HepG2 (cell line): ENCODE results near the gene FOXK2. TPM values are rescaled to one million over a fixed set of nuclear protein-coding genes. Genes with fewer than 3 reads are reported as not detected.

Experiments used
- ATF5 ChIP-seq: sonication (generic); formaldehyde crosslinking; IDR thresholded peaks from 2 replicates; pipeline ENCODE4 v1.4.0; 2020; ENCODE audit warnings: mild to moderate bottlenecking, low read depth, missing genetic modification reagents
- DNMT1 ChIP-seq: sonication (generic); formaldehyde crosslinking; IDR thresholded peaks from 2 replicates; pipeline ENCODE4 v1.5.1; 2020; ENCODE audit warnings: mild to moderate bottlenecking, missing genetic modification reagents
- FOXA1 ChIP-seq, 2 experiments: fragments of 450-650 bp in 1 of 2; sonication (generic) in 1 of 2; formaldehyde crosslinking in 1 of 2; IDR thresholded peaks; 2 replicates each; pipeline versions ENCODE4 v1.4.0 to v1.6.1; 2016 to 2020; ENCODE audit warnings: missing genetic modification reagents in 1 of 2
- FOXA3 ChIP-seq: IDR thresholded peaks from 2 replicates; pipeline ENCODE4 v1.6.1; 2016; ENCODE audit warnings: missing genetic modification reagents, missing compliant biosample characterization
- GMEB2 ChIP-seq: IDR thresholded peaks from 2 replicates; pipeline ENCODE4 v1.6.1; 2016; ENCODE audit warnings: missing biosample characterization, missing genetic modification reagents, low read depth
- POLR2AphosphoS5 ChIP-seq: IDR thresholded peaks from 2 replicates; pipeline ENCODE4 v1.6.1; 2012; ENCODE audit warnings: low read depth, low read length
- REST ChIP-seq, 2 experiments: IDR thresholded peaks; 2 replicates each; pipeline ENCODE4 v1.6.1; 2011 to 2012; ENCODE audit warnings: low read length in 2 of 2, borderline replicate concordance in 1 of 2, low read depth in 1 of 2, mild to moderate bottlenecking in 1 of 2, moderate library complexity in 1 of 2
- SMAD9 ChIP-seq: sonication (generic); formaldehyde crosslinking; IDR thresholded peaks from 2 replicates; pipeline ENCODE4 v1.5.1; 2020; ENCODE audit warnings: mild to moderate bottlenecking, missing genetic modification reagents
- SOX5 ChIP-seq: IDR thresholded peaks from 2 replicates; pipeline ENCODE4 v1.6.1; 2016; ENCODE audit warnings: borderline replicate concordance
- TCF7 ChIP-seq: sonication (generic); IDR thresholded peaks from 2 replicates; pipeline ENCODE4 v1.6.1; 2016; ENCODE audit warnings: antibody characterized with exemption, low read depth
- TFE3 ChIP-seq: IDR thresholded peaks from 2 replicates; pipeline ENCODE4 v1.6.1; 2016
- TRIM24 ChIP-seq: sonication (generic); formaldehyde crosslinking; IDR thresholded peaks from 2 replicates; pipeline ENCODE4 v1.8.0; 2022; ENCODE audit warnings: mild to moderate bottlenecking, missing genetic modification reagents
- YEATS2 ChIP-seq: sonication (generic); formaldehyde crosslinking; IDR thresholded peaks from 2 replicates; pipeline ENCODE4 v1.4.0; 2020; ENCODE audit warnings: missing genetic modification reagents, borderline replicate concordance
- ZEB1 ChIP-seq: IDR thresholded peaks from 2 replicates; pipeline ENCODE4 v1.6.1; 2012; ENCODE audit warnings: mild to moderate bottlenecking, low read depth, inconsistent platforms; ENCODE audit not compliant: insufficient replicate concordance
- ZNF326 ChIP-seq: sonication (generic); formaldehyde crosslinking; IDR thresholded peaks from 2 replicates; pipeline ENCODE4 v1.4.0; 2020; ENCODE audit warnings: missing genetic modification reagents, borderline replicate concordance
- ZNF687 ChIP-seq: sonication (generic); formaldehyde crosslinking; IDR thresholded peaks from 2 replicates; pipeline ENCODE4 v1.5.1; 2020; ENCODE audit warnings: mild to moderate bottlenecking, missing genetic modification reagents, moderate library complexity
- polyA plus RNA-seq, 8 experiments: library from polyadenylated mRNA; depleted of rRNA in 3 of 8; stranded (reverse) in 7 of 8; unstranded in 1 of 8; fragments of >200 nt; fragmentation: Illumina TruSeq in 4 of 8; extraction: Trizol in 4 of 8; gene quantifications; 2 replicates each; pipeline versions ENCODE4 v1.2.1 to v1.2.3, GENCODE V29; 2011 to 2016; ENCODE audit warnings: low read depth in 4 of 8, missing spikeins in 1 of 8, mixed read lengths in 1 of 8; ENCODE audit not compliant: insufficient read depth in 1 of 8
- total RNA-seq, 5 experiments: library from RNA; depleted of rRNA; stranded (reverse); fragments of >200 nt; fragmentation: Illumina TruSeq; extraction: Trizol; gene quantifications; 2 replicates each; pipeline ENCODE4 v1.2.3, GENCODE V29; 2016; ENCODE audit warnings: low read depth in 1 of 5

Gene FOXK2
- total and polyA plus RNA-seq, 2 of the 13 experiments (the other 11 are each of a cell fraction or from before 2014, with no cell fraction given) = 67.1 to 67.2 TPM

- TF ChIP-seq ZNF687 (CRISPR knock-in tag) (no peak), TCF7 (peak; percentile 67), TFE3 (CRISPR knock-in tag) (no peak), ZNF326 (CRISPR knock-in tag) (no peak), GMEB2 (CRISPR knock-in tag) (no peak), POLR2AphosphoS5 (peak; percentile 56; the same call in 1 of the 2 replicates), FOXA1 (IDR thresholded peaks at IDR 0.05) (peak; percentile 42; the same call in 1 of the 2 replicates), FOXA1 (CRISPR knock-in tag; IDR thresholded peaks at IDR 0.05) (0 out of 2 replicates have a peak, but pooled peaks have one; percentile 12), ZEB1 (peak; percentile 88), ATF5 (CRISPR knock-in tag) (no peak), SOX5 (CRISPR knock-in tag) (peak; percentile 69; the same call in 1 of the 2 replicates), FOXA3 (CRISPR knock-in tag) (peak; percentile 74), DNMT1 (CRISPR knock-in tag) (no peak), REST (IDR thresholded peaks at IDR 0.05; ENCODE audit: borderline replicate concordance in 1 of 2, low read depth in 1 of 2, low read length in 2 of 2) (peak in 1 of 2 experiments; percentile 25; a peak in 1 of 4 replicates), TRIM24 (no peak), YEATS2 (CRISPR knock-in tag) (no peak), SMAD9 (CRISPR knock-in tag) (no peak)
Observed at GRCh38 chr17:82636626-82637598, 117.4 kb downstream of the FOXK2 start (continued).
